Measurements from ENCODE around the gene MMEL1. TPM values are rescaled to one million over a fixed set of nuclear protein-coding genes. Genes with fewer than 3 reads are reported as not detected.

Gene MMEL1
- total and polyA plus RNA-seq, 7 donors: 0.66 to 37.2 (median 4.2) TPM; not detected in 1

DNA sequence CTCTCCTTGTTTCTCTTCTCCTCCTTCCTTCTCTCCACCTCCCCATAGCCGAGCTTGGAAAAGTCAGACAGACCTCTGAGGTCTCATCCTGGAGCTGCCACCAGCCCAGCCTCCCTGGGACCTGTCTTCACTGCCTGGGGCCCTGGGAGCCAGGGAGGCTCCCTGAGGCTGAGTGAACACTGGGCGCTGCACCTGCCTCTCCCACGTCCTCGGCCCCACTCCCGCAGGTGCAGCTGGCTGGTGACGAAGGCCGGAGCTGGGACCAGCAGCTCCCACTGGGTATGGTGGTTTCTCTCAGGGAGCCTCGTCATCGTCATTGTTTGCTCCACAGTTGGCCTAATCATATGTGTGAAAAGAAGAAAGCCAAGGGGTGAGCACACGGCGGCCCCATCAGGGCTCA is 71.4 kb downstream of the MMEL1 start:
- H3K4me1 ChIP-seq: peaks cover 0 to 25% (median 23%) of the 10 kb centered on the region in 4 donors
- TF ChIP-seq POLR2A (IDR thresholded peaks at IDR 0.05): no peak
- TF ChIP-seq POLR2AphosphoS5 (IDR thresholded peaks at IDR 0.05): no peak
- no peak for TF ChIP-seq EP300 (IDR thresholded peaks at IDR 0.05)
- TF ChIP-seq, protein P1, sequence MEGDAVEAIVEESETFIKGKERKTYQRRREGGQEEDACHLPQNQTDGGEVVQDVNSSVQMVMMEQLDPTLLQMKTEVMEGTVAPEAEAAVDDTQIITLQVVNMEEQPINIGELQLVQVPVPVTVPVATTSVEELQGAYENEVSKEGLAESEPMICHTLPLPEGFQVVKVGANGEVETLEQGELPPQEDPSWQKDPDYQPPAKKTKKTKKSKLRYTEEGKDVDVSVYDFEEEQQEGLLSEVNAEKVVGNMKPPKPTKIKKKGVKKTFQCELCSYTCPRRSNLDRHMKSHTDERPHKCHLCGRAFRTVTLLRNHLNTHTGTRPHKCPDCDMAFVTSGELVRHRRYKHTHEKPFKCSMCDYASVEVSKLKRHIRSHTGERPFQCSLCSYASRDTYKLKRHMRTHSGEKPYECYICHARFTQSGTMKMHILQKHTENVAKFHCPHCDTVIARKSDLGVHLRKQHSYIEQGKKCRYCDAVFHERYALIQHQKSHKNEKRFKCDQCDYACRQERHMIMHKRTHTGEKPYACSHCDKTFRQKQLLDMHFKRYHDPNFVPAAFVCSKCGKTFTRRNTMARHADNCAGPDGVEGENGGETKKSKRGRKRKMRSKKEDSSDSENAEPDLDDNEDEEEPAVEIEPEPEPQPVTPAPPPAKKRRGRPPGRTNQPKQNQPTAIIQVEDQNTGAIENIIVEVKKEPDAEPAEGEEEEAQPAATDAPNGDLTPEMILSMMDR (IDR thresholded peaks at IDR 0.05): no peak
- H3K36me3 ChIP-seq: peaks cover 5 to 58% (median 12%) of the 10 kb centered on the region in 4 donors
- DNase-seq: no peak
- H3K4me3 ChIP-seq: no peak overlapping the region
- WGBS, 2 donors: 78 to 92% methylated on average over 11 of the region's 11 CpGs
- H3K27me3 ChIP-seq: peaks cover 0 to 9% (median 7%) of the 10 kb centered on the region in 3 donors
- H3K9me3 ChIP-seq: no peaks in the 10 kb centered on the region
- intact Hi-C loops (cut with DNase I): no loop called here
- no peak overlapping the region for H3K27ac ChIP-seq

DNA sequence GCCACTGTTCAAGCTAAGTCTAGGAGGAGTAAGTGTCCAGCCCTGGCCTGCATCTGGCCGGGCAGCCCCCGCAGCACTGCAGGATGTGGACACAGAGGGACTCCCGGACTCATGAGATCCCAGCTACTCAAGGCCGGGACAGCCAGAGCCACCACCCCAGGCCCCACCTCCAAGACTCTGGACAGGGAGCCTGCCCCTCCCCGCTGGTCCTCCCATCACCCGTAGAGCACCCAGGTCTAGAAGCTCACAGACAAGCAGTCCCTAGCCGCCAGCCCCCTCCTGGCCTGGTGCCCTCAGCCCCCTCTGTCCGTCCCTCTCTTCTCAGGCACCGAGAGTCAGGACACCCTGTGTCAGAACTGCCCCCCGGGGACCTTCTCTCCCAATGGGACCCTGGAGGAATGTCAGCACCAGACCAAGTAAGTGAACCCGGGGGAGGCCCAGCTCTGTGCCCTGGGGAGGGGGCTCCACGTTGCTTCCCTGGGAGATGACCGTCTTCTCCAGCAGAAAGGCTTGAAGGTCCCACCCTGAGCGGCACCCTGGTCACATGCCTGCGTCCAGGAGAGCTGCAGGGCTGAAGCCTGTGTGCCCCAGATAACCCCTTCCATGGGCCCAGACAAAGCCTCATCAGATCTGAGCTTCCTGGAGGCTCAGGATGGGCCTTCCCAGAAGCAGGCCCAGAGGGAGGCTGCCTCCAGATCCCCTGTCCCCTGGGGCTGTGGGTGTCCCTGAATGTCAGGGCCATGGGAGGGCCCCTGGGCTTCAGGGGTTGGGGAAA is 72.3 kb downstream of the MMEL1 start:
- no peaks in the 10 kb centered on the region for H3K27me3 ChIP-seq
- DNase-seq: no peak
- WGBS, 2 donors: 87 to 90% methylated on average over 15 of the region's 15 CpGs
- peaks cover 0 to 29% (median 27%) of the 10 kb centered on the region in 4 donors for H3K4me1 ChIP-seq
- no peaks in the 10 kb centered on the region for H3K9me3 ChIP-seq
- intact Hi-C loops (cut with DNase I): no loop called here
- peaks cover 5 to 58% (median 12%) of the 10 kb centered on the region in 4 donors for H3K36me3 ChIP-seq
- no peak for TF ChIP-seq EP300 (IDR thresholded peaks at IDR 0.05)
- TF ChIP-seq, protein P1 (IDR thresholded peaks at IDR 0.05): no peak
- no peak for TF ChIP-seq POLR2AphosphoS5 (IDR thresholded peaks at IDR 0.05)
- no peak for TF ChIP-seq POLR2A (IDR thresholded peaks at IDR 0.05)
- H3K4me3 ChIP-seq: no peak overlapping the region
- no peak overlapping the region for H3K27ac ChIP-seq

DNA sequence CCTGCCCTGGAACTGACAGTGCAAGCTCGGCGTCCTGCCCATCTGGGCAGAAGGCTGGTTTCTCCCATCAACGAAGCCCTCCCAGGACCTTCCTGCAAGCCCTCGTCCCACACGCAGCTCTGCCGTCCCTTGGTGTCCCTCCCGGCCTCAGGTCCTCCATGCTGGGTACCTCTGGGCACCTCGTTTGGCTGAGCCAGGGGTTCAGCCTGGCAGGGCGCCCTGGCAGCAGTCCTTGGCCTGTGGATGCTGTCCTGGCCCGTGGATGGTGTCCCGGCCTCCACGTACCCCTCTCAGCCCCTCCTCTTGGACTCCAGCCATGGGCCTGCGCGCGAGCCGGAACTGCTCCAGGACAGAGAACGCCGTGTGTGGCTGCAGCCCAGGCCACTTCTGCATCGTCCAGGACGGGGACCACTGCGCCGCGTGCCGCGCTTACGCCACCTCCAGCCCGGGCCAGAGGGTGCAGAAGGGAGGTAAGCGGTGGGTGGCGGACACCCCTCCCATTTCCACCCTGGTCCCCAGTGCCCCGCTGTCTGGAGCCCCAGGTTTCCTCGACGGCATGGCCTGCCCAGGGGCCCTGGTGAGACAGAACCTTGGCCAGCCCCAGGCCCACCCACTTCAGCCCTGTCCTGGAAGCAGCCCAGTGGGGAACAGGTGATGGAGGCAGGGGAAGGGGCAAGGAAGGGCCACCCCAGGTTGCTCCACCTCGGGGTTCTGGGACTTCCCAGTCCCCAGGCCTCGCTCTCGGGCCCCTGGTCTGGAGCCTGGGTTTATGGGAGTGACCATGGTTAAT is 73.1 kb downstream of the MMEL1 start:
- H3K27ac ChIP-seq: no peak overlapping the region
- no peaks in the 10 kb centered on the region for H3K9me3 ChIP-seq
- H3K36me3 ChIP-seq: peaks cover 5 to 58% (median 12%) of the 10 kb centered on the region in 4 donors
- DNase-seq: no peak
- peaks cover 0 to 35% (median 34%) of the 10 kb centered on the region in 4 donors for H3K4me1 ChIP-seq
- H3K4me3 ChIP-seq: no peak overlapping the region
- H3K27me3 ChIP-seq: no peaks in the 10 kb centered on the region
- TF ChIP-seq EP300 (IDR thresholded peaks at IDR 0.05): no peak
- TF ChIP-seq, protein P1 (IDR thresholded peaks at IDR 0.05): no peak
- no peak for TF ChIP-seq POLR2AphosphoS5 (IDR thresholded peaks at IDR 0.05)
- TF ChIP-seq POLR2A (IDR thresholded peaks at IDR 0.05): no peak
- intact Hi-C loops (cut with DNase I): loop anchor here (10.0 kb wide), 1 partner anchor 85 kb away; no protein-coding TSS in a partner anchor
- WGBS, 2 donors: 84 to 87% methylated on average over 35 of the region's 35 CpGs

DNA sequence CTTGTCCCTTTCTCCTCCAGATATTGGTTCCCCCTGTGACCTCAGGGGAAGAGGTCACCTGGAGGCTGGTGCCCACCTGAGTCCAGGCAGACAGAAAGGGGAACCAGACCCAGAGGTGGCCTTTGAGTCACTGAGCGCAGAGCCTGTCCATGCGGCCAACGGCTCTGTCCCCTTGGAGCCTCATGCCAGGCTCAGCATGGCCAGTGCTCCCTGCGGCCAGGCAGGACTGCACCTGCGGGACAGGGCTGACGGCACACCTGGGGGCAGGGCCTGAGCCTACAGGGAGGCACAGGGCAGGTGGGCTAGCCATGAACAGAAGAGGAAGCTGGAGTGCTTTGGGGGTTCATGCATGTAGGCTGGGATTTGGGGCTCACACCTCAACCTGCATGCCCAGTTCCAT is 74.0 kb downstream of the MMEL1 start:
- WGBS, 2 donors: 94% methylated on average over 6 of the region's 6 CpGs
- Histone ChIP-seq H3K27me3 (no peaks in the 10 kb centered on the region), H3K36me3 (peaks cover 5 to 58% (median 12%) of the 10 kb centered on the region in 4 donors), H3K27ac (no peak overlapping the region), H3K4me3 (no peak overlapping the region), H3K4me1 (peaks cover 0 to 35% (median 34%) of the 10 kb centered on the region in 4 donors), H3K9me3 (no peaks in the 10 kb centered on the region)
- DNase-seq: no peak
- TF ChIP-seq POLR2A (IDR thresholded peaks at IDR 0.05) (no peak), EP300 (IDR thresholded peaks at IDR 0.05) (no peak), POLR2AphosphoS5 (IDR thresholded peaks at IDR 0.05) (no peak)
- TF ChIP-seq, protein P1 (IDR thresholded peaks at IDR 0.05): no peak
- intact Hi-C loops (cut with DNase I): loop anchor here (10.0 kb wide), 1 partner anchor 86 kb away; no protein-coding TSS in a partner anchor

All from sigmoid colon (tissue), 7 donors.